ENCODE results near the gene IDH3A. TPM values are rescaled to one million over a fixed set of nuclear protein-coding genes. Genes with fewer than 3 reads are reported as not detected.

Gene IDH3A
- polyA plus RNA-seq, 4 donors: 85.9 to 97.5 (median 92.8) TPM

GRCh38 chr15:78164010-78164409 lies 14.8 kb downstream of the IDH3A start:
- Histone ChIP-seq H3K9me3 (ENCODE audit: control insufficient read depth in 2 of 2, insufficient read depth in 1 of 2, low read depth in 1 of 2, low read length in 1 of 2) (no peaks in the 10 kb centered on the region), H3K27me3 (ENCODE audit: control insufficient read depth in 3 of 3, insufficient read depth in 3 of 3, low read length in 3 of 3) (no peaks in the 10 kb centered on the region), H3K27ac (ENCODE audit: low read depth in 1 of 3, low read length in 2 of 3) (no peak overlapping the region), H3K4me1 (ENCODE audit: control insufficient read depth in 3 of 3, insufficient read depth in 2 of 3, low read depth in 1 of 3, low read length in 2 of 3) (no peaks in the 10 kb centered on the region), H3K4me3 (ENCODE audit: low read depth in 1 of 3, low read length in 3 of 3) (no peak overlapping the region), H3K36me3 (ENCODE audit: control insufficient read depth in 3 of 3, insufficient read depth in 2 of 3, low read depth in 1 of 3, low read length in 3 of 3) (peaks cover 21 to 62% (median 40%) of the 10 kb centered on the region in 3 donors)
- WGBS, 3 donors: 92 to 100% (median 97%) methylated on average over 2 of the region's 2 CpGs
- FAIRE-seq (no peak), DNase-seq (no peak)

DNA sequence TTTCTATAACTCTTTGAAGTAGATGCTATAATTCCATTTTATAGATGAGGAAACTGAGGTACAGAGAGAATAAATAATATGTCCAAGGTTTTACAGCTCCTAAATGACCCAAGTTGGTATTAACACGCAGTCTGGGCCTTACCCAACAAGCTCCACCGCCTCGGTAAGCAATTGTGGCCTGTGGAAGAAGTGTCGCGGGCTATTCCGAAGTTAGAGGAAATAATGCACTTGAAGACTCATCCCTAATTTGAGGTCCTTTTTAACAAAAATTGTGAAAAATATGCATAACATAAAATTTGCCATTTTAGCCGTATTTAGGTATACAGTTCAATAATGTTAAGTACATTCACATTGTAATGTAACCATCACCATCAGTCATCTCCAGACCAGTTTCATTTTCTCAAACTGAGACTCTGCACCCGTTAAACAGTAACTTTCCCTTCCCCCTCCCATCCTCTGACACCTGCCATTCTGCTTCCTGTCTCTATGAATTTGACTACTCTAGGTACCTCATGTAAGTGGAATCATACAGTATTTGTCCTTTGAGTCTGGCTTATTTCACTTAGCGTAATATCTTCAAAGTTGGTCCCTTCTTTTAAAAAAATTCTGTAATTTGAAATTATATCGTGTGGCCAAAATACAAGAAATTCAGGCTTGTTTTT lies 18.2 kb downstream of the IDH3A start:
- WGBS, 3 donors: 73 to 78% (median 75%) methylated on average over 10 of the region's 10 CpGs
- Histone ChIP-seq H3K27ac (ENCODE audit: low read depth in 1 of 3, low read length in 2 of 3) (no peak overlapping the region), H3K4me1 (ENCODE audit: control insufficient read depth in 3 of 3, insufficient read depth in 2 of 3, low read depth in 1 of 3, low read length in 2 of 3) (no peaks in the 10 kb centered on the region), H3K9me3 (ENCODE audit: control insufficient read depth in 2 of 2, insufficient read depth in 1 of 2, low read depth in 1 of 2, low read length in 1 of 2) (peaks cover 0 to 8% of the 10 kb centered on the region in 2 donors), H3K36me3 (ENCODE audit: control insufficient read depth in 3 of 3, insufficient read depth in 2 of 3, low read depth in 1 of 3, low read length in 3 of 3) (peaks cover 13 to 63% (median 37%) of the 10 kb centered on the region in 3 donors), H3K27me3 (ENCODE audit: control insufficient read depth in 3 of 3, insufficient read depth in 3 of 3, low read length in 3 of 3) (no peaks in the 10 kb centered on the region), H3K4me3 (ENCODE audit: low read depth in 1 of 3, low read length in 3 of 3) (no peak overlapping the region)
- FAIRE-seq: no peak
- peak; percentile 25 to 29 for DNase-seq

DNA sequence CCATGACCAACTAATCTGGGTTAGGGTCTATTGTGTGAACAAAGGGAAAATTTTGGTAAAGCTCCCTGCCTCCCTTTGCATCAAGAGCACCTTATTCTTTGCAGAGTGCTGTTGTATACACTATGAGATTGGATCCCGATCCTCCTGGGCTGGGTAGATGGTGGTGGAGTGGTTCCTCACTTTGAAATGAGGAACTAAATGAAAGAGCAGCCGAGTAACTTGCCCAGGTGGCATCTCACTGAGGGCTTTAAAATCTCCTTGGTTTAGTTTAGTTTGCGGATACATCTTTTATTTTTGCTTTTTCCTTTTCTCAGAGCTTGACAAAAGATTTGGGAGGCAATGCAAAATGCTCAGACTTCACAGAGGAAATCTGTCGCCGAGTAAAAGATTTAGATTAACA lies 19.4 kb downstream of the IDH3A start:
- DNase-seq: no peak
- no peaks in the 10 kb centered on the region for H3K27me3 ChIP-seq (ENCODE audit: control insufficient read depth in 3 of 3, insufficient read depth in 3 of 3, low read length in 3 of 3)
- no peaks in the 10 kb centered on the region for H3K4me1 ChIP-seq (ENCODE audit: control insufficient read depth in 3 of 3, insufficient read depth in 2 of 3, low read depth in 1 of 3, low read length in 2 of 3)
- 84 to 91% (median 86%) methylated on average over 5 of the region's 5 CpGs for WGBS, 3 donors
- no peak overlapping the region for H3K27ac ChIP-seq (ENCODE audit: low read depth in 1 of 3, low read length in 2 of 3)
- H3K36me3 ChIP-seq (ENCODE audit: control insufficient read depth in 3 of 3, insufficient read depth in 2 of 3, low read depth in 1 of 3, low read length in 3 of 3): peaks cover 13 to 67% (median 32%) of the 10 kb centered on the region in 3 donors
- H3K4me3 ChIP-seq (ENCODE audit: low read depth in 1 of 3, low read length in 3 of 3): no peak overlapping the region
- FAIRE-seq: no peak
- H3K9me3 ChIP-seq (ENCODE audit: control insufficient read depth in 2 of 2, insufficient read depth in 1 of 2, low read depth in 1 of 2, low read length in 1 of 2): peaks cover 0 to 8% of the 10 kb centered on the region in 2 donors

GRCh38 chr15:78170848-78171773 lies 21.9 kb downstream of the IDH3A start:
- FAIRE-seq (no peak), DNase-seq (no peak)
- H3K9me3 ChIP-seq (ENCODE audit: control insufficient read depth in 2 of 2, insufficient read depth in 1 of 2, low read depth in 1 of 2, low read length in 1 of 2): peaks cover 0 to 8% of the 10 kb centered on the region in 2 donors
- H3K4me3 ChIP-seq (ENCODE audit: low read depth in 1 of 3, low read length in 3 of 3): no peak overlapping the region
- H3K36me3 ChIP-seq (ENCODE audit: control insufficient read depth in 3 of 3, insufficient read depth in 2 of 3, low read depth in 1 of 3, low read length in 3 of 3): peaks cover 11 to 58% (median 26%) of the 10 kb centered on the region in 3 donors
- H3K27me3 ChIP-seq (ENCODE audit: control insufficient read depth in 3 of 3, insufficient read depth in 3 of 3, low read length in 3 of 3): no peaks in the 10 kb centered on the region
- no peak overlapping the region for H3K27ac ChIP-seq (ENCODE audit: low read depth in 1 of 3, low read length in 2 of 3)
- peaks cover 0 to 5% (median 0%) of the 10 kb centered on the region in 3 donors for H3K4me1 ChIP-seq (ENCODE audit: control insufficient read depth in 3 of 3, insufficient read depth in 2 of 3, low read depth in 1 of 3, low read length in 2 of 3)
- 87 to 90% (median 90%) methylated on average over 17 of the region's 17 CpGs for WGBS, 3 donors

DNA sequence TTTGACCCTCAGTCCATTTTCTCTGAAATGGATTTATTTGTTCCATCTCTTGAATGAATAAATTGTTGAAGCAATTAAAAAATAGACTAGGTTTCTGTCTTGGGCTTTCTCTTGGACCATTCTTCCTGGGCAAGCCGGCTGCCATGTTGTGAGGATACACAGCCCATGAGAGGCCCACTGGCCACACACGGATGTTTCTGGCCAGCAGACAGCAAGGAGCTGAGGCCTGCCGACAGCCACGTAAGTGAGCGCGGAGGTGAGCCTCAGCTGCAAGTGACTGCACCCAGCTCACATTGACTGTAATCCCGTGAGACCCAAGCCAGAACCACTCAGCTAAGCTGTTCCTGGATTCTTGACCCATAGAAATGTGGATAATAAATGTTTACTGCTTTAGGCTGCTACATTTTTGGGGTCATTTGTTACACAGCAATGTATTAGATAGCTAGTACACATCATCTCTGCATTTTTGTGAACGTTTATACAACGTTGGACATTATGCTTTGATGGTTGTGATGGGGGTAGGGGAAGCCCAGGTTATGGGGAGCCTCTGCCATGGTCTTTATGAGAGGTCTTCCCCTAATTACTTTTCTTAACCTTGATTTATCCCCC lies 22.8 kb downstream of the IDH3A start:
- 95 to 99% (median 97%) methylated on average over 9 of the region's 9 CpGs for WGBS, 3 donors

GRCh38 chr15:78174401-78174800 lies 25.2 kb downstream of the IDH3A start:
- DNase-seq: no peak
- 62 to 78% (median 64%) methylated on average over 9 of the region's 9 CpGs for WGBS, 3 donors
- Histone ChIP-seq H3K4me3 (ENCODE audit: low read depth in 1 of 3, low read length in 3 of 3) (no peak overlapping the region), H3K4me1 (ENCODE audit: control insufficient read depth in 3 of 3, insufficient read depth in 2 of 3, low read depth in 1 of 3, low read length in 2 of 3) (peaks cover 0 to 5% (median 0%) of the 10 kb centered on the region in 3 donors), H3K9me3 (ENCODE audit: control insufficient read depth in 2 of 2, insufficient read depth in 1 of 2, low read depth in 1 of 2, low read length in 1 of 2) (peaks cover 0 to 8% of the 10 kb centered on the region in 2 donors), H3K27ac (ENCODE audit: low read depth in 1 of 3, low read length in 2 of 3) (no peak overlapping the region), H3K36me3 (ENCODE audit: control insufficient read depth in 3 of 3, insufficient read depth in 2 of 3, low read depth in 1 of 3, low read length in 3 of 3) (peaks cover 3 to 43% (median 11%) of the 10 kb centered on the region in 3 donors), H3K27me3 (ENCODE audit: control insufficient read depth in 3 of 3, insufficient read depth in 3 of 3, low read length in 3 of 3) (no peaks in the 10 kb centered on the region)
- no peak for FAIRE-seq

More for the DNA sequence above, 22.8 kb downstream of the IDH3A start:
- Histone ChIP-seq H3K4me3 (ENCODE audit: low read depth in 1 of 3, low read length in 3 of 3) (no peak overlapping the region), H3K4me1 (ENCODE audit: control insufficient read depth in 3 of 3, insufficient read depth in 2 of 3, low read depth in 1 of 3, low read length in 2 of 3) (peaks cover 0 to 5% (median 0%) of the 10 kb centered on the region in 3 donors), H3K27me3 (ENCODE audit: control insufficient read depth in 3 of 3, insufficient read depth in 3 of 3, low read length in 3 of 3) (no peaks in the 10 kb centered on the region), H3K9me3 (ENCODE audit: control insufficient read depth in 2 of 2, insufficient read depth in 1 of 2, low read depth in 1 of 2, low read length in 1 of 2) (peaks cover 0 to 8% of the 10 kb centered on the region in 2 donors), H3K36me3 (ENCODE audit: control insufficient read depth in 3 of 3, insufficient read depth in 2 of 3, low read depth in 1 of 3, low read length in 3 of 3) (peaks cover 11 to 52% (median 23%) of the 10 kb centered on the region in 3 donors), H3K27ac (ENCODE audit: low read depth in 1 of 3, low read length in 2 of 3) (no peak overlapping the region)
- FAIRE-seq (no peak), DNase-seq (no peak)

GRCh38 chr15:78175330-78175729 lies 26.2 kb downstream of the IDH3A start:
- FAIRE-seq (no peak), DNase-seq (no peak)
- H3K27me3 ChIP-seq (ENCODE audit: control insufficient read depth in 3 of 3, insufficient read depth in 3 of 3, low read length in 3 of 3): no peaks in the 10 kb centered on the region
- no peak overlapping the region for H3K4me3 ChIP-seq (ENCODE audit: low read depth in 1 of 3, low read length in 3 of 3)
- H3K27ac ChIP-seq (ENCODE audit: low read depth in 1 of 3, low read length in 2 of 3): no peak overlapping the region
- WGBS, 3 donors: 15 to 61% (median 26%) methylated on average over 2 of the region's 2 CpGs
- peaks cover 0 to 8% of the 10 kb centered on the region in 2 donors for H3K9me3 ChIP-seq (ENCODE audit: control insufficient read depth in 2 of 2, insufficient read depth in 1 of 2, low read depth in 1 of 2, low read length in 1 of 2)
- peaks cover 0 to 5% (median 0%) of the 10 kb centered on the region in 3 donors for H3K4me1 ChIP-seq (ENCODE audit: control insufficient read depth in 3 of 3, insufficient read depth in 2 of 3, low read depth in 1 of 3, low read length in 2 of 3)
- peaks cover 3 to 37% (median 9%) of the 10 kb centered on the region in 3 donors for H3K36me3 ChIP-seq (ENCODE audit: control insufficient read depth in 3 of 3, insufficient read depth in 2 of 3, low read depth in 1 of 3, low read length in 3 of 3)

GRCh38 chr15:78177447-78177873 lies 28.3 kb downstream of the IDH3A start:
- 23 to 31% (median 28%) methylated on average over 12 of the region's 12 CpGs for WGBS, 3 donors
- peak; percentile 29 to 52 for DNase-seq
- Histone ChIP-seq H3K27me3 (ENCODE audit: control insufficient read depth in 3 of 3, insufficient read depth in 3 of 3, low read length in 3 of 3) (no peaks in the 10 kb centered on the region), H3K36me3 (ENCODE audit: control insufficient read depth in 3 of 3, insufficient read depth in 2 of 3, low read depth in 1 of 3, low read length in 3 of 3) (peaks cover 0 to 18% (median 0%) of the 10 kb centered on the region in 3 donors), H3K4me1 (ENCODE audit: control insufficient read depth in 3 of 3, insufficient read depth in 2 of 3, low read depth in 1 of 3, low read length in 2 of 3) (peaks cover 0 to 5% (median 0%) of the 10 kb centered on the region in 3 donors), H3K9me3 (ENCODE audit: control insufficient read depth in 2 of 2, insufficient read depth in 1 of 2, low read depth in 1 of 2, low read length in 1 of 2) (no peaks in the 10 kb centered on the region), H3K4me3 (ENCODE audit: low read depth in 1 of 3, low read length in 3 of 3) (no peak overlapping the region), H3K27ac (ENCODE audit: low read depth in 1 of 3, low read length in 2 of 3) (no peak overlapping the region)
- no peak for FAIRE-seq

All from small intestine (tissue), 7 donors.